Stimulated activated CD8-positive, alpha-beta memory T cell treated with anti-CD3 and anti-CD28 coated beads, Interleukin-15, amount 100 ng/mL, for 1 hour (primary cell): ENCODE data around the gene ATG9B.

ENCODE experiments used
- DNase-seq: peaks from one replicate; pipeline ENCODE4 v3.0.0-alpha.2; 2020; ENCODE audit warnings: low read depth

The ATG9B gene

GRCh38 chr7:151024435-151025056 lies at the start of gene ATG9B:
Gene ATG9B, minus strand, starts transcription at chr7:151024494. Its CDS starts 71 bp downstream, at chr7:151024423.
- no peak for DNase-seq

GRCh38 chr7:151073990-151074389 lies 49.7 kb upstream of the ATG9B start:
- no peak for DNase-seq

- no peak for DNase-seq
Observed at GRCh38 chr7:151071032-151071866, 47.0 kb upstream of the ATG9B start.

GRCh38 chr7:151070574-151070960 lies 46.3 kb upstream of the ATG9B start:
- no peak for DNase-seq

- DNase-seq: no peak
Observed at GRCh38 chr7:151069841-151070573, 45.7 kb upstream of the ATG9B start.

- no peak for DNase-seq
Observed at GRCh38 chr7:151068069-151068773, 43.9 kb upstream of the ATG9B start.

- no peak for DNase-seq
Observed at GRCh38 chr7:151066273-151066974, 42.1 kb upstream of the ATG9B start.

GRCh38 chr7:151065516-151065915 lies 41.2 kb upstream of the ATG9B start:
- DNase-seq: no peak

- DNase-seq: no peak
Observed at GRCh38 chr7:151064993-151065392, 40.7 kb upstream of the ATG9B start.

- DNase-seq: no peak
Observed at GRCh38 chr7:151064454-151064853, 40.2 kb upstream of the ATG9B start.

- DNase-seq: no peak
Observed at GRCh38 chr7:151063212-151063561, 38.9 kb upstream of the ATG9B start.

GRCh38 chr7:151062399-151063211 lies 38.3 kb upstream of the ATG9B start:
- no peak for DNase-seq

- no peak for DNase-seq
Observed at GRCh38 chr7:151062111-151062398, 37.8 kb upstream of the ATG9B start.

GRCh38 chr7:151061213-151062110 lies 37.2 kb upstream of the ATG9B start:
- DNase-seq: no peak

- no peak for DNase-seq
Observed at GRCh38 chr7:151060416-151061212, 36.3 kb upstream of the ATG9B start.

- no peak for DNase-seq
Observed at GRCh38 chr7:151060113-151060415, 35.8 kb upstream of the ATG9B start.

- DNase-seq: peak; percentile 46
Observed at GRCh38 chr7:151059367-151060112, 35.2 kb upstream of the ATG9B start, which contains the start of gene SLC4A2. Gene SLC4A2, plus strand, starts transcription at chr7:151059589. Its CDS starts 2,399 bp downstream, at chr7:151061988.

- DNase-seq: no peak
Observed at GRCh38 chr7:151058781-151059366, 34.6 kb upstream of the ATG9B start.
